Suprapubic skin (tissue), 3 donors: ENCODE results near the gene EDEM3.

Source experiments
- CTCF ChIP-seq, 2 donors: fragments of 200-600 bp in 1 of 2; fragments of 450-650 bp in 1 of 2; sonication (generic) in 1 of 2; IDR thresholded peaks; one replicate each; pipeline ENCODE4 v1.5.1; 2016 to 2019; ENCODE audit warnings: antibody characterized with exemption in 2 of 2, mild to moderate bottlenecking in 1 of 2, moderate library complexity in 1 of 2
- POLR2A ChIP-seq, 2 donors: fragments of 450-650 bp; IDR thresholded peaks; one replicate each; pipeline ENCODE4 v1.6.1; 2017; ENCODE audit warnings: antibody characterized with exemption in 2 of 2, mild to moderate bottlenecking in 2 of 2, moderate library complexity in 2 of 2

GRCh38 chr1:184648856-184649201, 105.8 kb downstream of the EDEM3 start:
- TF ChIP-seq CTCF (IDR thresholded peaks at IDR 0.05) (no peak), POLR2A (IDR thresholded peaks at IDR 0.05) (no peak)
